HG03460 (cell line): ENCODE results near the gene AP5Z1.

Experiments
- ATAC-seq: cut with Tn5 transposase; IDR thresholded peaks from one replicate; pipeline ENCODE4 v1.9.1; 2021; ENCODE audit not compliant: unreplicated experiment

AP5Z1 gene

DNA sequence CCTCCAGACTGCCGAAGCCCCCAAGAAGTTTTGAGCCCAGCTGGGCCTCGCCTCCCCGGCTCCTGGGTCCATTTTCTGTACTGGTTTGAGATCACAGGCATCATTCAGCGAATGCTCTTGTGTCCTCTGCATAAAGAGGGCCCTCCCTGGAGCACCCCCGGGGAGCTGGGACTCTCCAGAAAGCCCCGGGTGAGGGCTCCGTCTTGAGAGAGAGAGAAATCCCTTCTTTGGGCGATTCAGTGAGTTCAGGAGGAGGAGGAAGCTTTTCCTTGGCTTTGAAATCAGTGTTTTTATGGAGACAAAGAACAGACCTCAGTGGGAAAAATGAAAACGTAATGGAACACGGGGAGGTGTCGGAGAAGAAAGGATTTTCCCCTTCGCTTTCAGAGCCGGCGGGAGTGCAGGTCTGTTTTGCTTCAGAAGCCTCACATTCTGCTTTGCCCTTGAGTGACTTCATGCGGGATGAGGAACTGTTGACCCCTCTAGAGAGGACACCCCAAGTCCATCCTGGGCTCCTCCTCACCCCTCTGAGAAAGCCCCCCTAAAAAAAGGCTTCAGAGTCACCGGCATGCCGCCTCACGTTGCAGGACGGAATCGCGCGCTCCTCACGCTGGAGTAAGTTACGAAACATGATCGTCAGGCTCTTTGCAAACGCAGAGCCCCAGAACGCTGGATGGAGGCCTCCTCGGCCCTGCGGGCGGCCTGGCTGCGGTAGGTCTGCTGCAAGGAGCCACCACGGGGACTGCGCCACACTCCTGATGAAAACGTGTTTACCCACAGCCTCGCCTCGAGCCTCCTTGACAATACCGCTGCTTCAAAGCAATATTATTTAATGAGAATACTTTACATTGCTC is 8.5 kb upstream of the AP5Z1 start:
- ATAC-seq = no peak

- ATAC-seq = no peak
Observed at GRCh38 chr7:4768597-4769569, 6.5 kb upstream of the AP5Z1 start.

DNA sequence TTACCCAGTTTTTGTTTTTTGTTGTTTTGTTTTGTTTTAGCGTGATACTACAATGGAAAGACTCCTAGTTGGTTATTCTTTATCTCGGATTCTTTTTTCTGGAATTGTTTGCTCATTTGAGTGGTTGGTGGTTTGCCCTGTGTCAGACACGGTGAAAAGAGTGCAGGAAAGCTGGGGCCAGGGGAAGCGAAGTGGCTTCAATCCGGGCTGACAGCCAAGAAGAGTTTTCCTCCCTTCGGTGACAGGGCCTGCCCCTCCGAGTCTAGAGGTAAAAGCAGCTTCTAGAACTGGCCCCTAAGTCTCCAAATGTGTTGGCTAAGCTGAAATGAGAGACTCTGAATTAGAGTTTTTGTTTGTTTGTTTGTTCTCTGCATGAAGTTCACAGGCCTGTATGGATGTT is 5.7 kb upstream of the AP5Z1 start:
- ATAC-seq = no peak

GRCh38 chr7:4770886-4771285 is 4.5 kb upstream of the AP5Z1 start:
- ATAC-seq = no peak

DNA sequence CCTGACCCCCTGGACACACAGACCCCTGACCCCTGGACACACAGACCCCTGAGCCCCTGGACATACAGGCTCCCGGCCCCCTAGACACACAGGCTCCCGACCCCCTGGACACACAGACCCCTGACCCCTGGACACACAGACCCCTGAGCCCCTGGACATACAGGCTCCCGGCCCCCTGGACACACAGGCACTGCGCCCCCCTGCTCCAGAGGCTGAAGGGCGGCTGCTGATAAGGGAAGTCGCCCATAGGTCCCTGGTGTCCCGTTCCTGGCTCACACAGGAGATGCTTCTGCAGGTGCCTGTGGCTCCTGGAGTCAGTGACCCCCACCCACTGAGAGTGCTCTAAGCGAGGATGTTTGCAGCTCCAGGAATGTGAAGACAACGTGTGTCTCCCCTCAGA is 3.7 kb upstream of the AP5Z1 start:
- no peak for ATAC-seq

DNA sequence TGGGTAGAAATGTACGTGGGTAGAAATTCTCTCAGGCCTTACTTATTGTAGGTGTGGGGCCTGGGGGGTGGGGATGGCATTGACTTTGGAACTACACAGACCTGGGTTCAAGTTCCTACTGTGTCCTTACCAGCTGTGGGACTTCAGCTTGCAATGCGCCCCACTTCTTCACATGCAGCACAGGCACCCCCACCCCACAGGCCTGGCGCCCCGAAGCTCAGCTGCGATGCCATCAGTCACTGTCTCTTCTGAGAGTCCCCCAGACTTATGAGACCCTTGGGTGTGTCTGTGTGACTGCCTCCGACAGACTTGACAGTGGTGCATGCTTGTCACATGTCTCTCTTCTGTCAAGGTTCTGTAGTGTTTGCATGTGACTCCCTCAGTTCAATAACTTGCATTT is 3.1 kb upstream of the AP5Z1 start:
- ATAC-seq = no peak

DNA sequence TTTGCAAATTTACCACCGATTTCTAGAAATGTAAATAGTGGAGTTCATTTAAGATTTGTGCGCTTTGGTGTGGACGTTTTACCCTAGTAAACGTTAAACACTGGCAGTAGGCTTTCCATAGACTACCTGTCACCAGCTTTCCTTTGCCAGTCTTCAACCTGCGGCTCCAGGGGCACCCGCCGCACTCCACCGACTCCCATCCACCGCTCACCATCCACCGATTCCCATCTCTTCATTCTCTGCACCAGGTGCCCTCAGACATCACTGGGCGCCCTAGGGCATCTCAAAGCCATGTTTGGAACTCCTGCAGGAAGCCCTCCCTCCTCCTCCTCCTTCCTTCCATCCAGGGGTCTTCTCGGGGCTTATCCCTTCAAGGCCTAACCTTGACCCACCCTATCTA is 1.4 kb upstream of the AP5Z1 start:
- no peak for ATAC-seq

DNA sequence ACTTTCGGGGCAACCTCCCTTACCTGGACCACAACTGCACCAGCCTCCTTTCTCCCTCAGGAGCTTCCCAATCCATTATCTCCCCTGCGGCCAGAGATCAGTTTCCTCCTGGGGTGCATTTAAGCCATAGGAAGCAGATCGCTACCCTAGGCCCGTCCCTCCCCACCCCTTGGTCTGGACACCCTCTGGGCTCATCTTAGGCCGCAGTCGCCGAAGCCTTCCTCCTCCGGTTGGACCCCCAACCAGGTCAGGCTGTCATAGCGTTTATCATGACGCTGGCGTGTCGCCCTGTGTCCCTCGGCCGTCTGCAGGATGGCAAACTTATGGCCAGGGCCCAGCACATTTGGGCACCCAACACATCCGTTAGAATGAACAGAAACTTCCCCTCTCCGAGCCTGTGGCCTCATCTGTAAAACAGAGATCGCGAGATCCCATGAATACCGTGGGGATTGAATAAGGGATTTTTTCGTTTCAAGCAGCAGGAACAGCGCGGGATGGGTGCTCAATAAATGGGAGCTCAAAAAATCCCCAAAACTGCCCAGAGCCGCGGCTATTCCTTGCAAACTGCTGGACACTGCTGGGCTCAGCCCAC is 669 bp upstream of the AP5Z1 start:
- ATAC-seq = peak; percentile 27

DNA sequence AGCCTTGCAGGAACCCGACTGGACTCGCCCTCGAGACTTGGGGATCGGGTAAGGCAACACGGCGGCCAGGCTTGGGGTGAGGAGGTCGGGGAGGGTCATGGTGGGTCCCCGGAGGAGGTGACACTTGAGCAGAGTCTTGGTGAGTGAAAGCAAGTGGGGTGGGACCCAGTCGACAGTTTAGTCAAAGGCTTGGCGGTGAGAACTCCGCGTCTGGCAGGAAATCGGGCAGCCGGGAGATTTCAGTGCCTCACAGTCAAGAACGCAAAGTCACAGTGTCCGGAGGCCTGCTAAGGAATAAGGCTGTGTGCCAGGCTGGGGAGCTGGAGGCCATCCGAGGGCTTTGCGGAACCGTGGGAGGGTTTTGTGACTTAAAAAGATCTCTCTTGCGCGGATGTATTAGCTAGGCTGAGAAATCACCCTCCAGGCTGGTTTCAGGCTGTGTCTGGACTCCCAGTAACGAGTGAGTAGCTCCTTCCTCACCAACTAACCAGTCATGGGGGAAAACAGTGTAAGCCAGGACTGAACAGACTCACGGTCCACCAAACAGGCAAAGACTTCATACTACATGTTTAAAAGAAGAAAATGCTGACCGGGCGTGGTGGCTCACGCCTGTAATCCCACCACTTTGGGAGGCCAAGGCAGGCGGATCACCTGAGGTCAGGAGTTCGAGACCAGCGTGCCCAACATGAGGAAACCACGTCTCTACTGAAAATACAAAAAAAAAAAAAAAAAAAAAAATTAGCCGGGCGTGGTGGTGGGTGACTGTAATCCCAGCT is 613 bp downstream of the AP5Z1 start:
- peak; percentile 4 for ATAC-seq

DNA sequence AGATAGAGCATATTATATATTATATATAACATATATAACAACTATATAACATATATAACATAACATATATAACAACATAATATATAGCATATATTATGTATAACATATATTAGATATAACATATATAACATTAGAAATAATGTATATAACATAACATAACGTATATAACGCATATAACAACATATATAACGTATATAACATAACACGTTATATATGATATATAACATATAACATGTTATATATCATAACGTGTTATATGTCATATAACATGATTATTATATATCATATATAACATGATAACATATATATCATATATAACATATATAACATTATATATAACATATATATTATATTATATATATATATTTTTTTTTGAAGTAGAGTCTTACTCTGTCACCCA is 3.7 kb downstream of the AP5Z1 start:
- no peak for ATAC-seq

DNA sequence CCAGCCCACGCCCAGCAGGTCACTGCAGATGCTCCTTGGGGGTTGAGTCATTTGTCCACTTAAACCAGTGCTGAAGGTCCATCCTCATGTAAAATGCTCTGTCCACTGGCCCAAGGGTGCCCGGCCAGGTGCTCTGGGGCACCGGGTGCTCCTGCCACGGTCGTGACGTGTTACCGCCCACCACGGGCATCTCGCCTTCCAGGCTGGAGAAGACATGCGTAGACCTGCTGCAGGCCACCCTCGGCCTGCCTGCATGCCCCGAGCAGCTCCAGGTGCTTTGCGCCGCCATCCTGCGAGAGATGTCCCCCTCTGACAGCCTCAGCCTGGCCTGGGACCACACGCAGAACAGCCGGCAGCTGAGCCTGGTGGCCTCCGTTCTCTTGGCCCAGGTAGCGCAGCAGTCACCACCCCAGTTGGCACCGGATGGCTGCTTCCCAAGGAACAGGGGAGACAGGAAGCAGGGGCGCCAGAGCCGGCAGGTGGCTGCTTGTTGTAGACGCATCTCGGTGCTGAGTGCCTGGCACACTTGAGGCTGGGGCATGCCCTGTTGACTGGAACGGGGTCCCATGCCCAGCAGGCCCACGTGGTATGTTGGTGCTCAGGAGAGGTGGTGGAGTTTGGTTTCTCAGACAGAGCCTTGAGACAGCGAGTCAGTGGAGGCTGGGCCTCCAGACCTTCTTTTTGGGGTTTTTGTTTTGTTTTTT is 6.1 kb downstream of the AP5Z1 start:
- ATAC-seq = no peak

DNA sequence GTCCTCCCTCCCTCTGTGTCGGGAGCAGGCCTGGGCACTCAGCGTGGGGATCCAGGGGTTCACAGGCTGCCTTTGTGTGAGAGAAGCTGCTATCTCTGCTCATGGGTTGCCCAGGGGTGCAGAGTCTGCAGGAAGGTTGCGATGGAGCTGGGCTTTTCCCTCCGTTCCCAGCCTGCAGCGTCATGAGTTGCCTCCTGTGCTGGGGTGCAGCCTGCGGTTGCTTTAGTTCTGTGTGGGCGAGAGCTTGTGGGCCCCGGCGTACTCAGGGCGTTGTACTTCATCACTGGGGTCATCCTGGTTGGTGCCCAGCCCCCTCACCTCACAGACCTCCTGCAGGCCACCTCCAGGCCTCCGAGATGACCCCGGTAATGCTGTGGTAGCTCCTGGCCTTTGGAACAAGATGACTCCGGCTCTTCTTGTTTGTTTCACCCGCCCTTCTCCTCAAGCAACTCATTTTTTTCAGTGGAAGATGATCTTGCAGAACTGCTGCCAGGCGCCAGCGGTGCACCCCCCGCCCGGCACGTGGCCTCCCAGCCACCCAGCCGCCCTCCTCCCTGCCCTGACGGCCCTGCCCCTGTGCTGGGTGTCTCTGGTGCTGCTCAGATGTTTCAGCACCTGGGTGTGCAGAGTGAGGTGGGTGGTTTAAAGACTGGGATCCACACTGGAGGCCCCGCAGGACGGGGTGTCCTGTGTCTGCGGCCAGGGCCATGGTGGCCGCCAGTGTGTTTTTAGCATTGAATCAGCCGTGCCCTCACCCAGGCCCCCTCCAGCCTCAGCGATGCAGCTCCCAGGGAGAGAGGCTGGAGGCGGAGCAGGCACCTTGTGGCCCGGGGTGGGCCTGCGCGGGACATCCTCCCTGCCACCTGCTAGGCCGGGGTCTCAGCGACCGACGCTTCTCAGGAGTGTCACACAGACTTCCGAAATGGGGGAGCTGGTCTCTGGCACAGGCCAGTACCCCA is 7.2 kb downstream of the AP5Z1 start:
- ATAC-seq = no peak

DNA sequence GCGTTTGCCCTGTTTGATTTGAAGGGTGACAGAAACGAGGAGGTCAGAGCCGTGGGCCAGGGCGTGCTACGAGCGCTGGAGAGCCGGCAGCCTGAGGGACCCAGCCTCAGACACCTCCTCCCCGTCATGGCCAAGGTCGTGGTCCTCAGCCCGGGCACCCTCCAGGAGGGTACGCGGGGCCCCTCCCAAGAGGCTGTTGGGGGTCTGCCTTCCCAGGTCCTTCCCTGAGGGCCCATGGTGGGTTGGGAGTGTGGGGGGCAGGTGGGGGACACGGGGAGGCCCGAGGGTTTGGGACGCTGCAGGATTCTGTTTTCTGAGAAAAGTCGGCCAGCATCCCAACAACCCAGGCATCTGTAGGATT is 7.8 kb downstream of the AP5Z1 start:
- ATAC-seq = no peak

GRCh38 chr7:4783762-4784351 is 8.4 kb downstream of the AP5Z1 start:
- no peak for ATAC-seq

- ATAC-seq = no peak
Observed at GRCh38 chr7:4784799-4785198, 9.4 kb downstream of the AP5Z1 start.

DNA sequence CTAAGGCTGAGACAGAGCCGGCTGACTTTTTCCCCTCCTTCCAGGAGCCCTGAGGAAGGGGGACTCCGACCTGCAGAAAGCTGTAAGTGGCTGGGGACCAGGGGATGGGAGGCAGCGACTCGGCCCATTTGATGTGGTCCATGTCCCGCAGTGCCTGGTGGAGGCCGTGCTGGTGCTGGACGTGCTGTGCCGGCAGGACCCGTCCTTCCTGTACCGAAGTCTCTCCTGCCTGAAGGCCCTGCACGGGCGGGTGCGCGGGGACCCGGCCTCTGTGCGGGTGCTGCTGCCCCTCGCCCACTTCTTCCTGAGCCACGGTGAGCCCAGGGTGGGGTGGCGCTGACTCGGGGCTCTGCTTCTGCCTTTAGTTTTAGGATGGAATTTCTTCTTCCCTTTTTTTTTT is 9.9 kb downstream of the AP5Z1 start:
- ATAC-seq = no peak

- no peak for ATAC-seq
Observed at GRCh38 chr7:4786015-4786414, 10.6 kb downstream of the AP5Z1 start.

DNA sequence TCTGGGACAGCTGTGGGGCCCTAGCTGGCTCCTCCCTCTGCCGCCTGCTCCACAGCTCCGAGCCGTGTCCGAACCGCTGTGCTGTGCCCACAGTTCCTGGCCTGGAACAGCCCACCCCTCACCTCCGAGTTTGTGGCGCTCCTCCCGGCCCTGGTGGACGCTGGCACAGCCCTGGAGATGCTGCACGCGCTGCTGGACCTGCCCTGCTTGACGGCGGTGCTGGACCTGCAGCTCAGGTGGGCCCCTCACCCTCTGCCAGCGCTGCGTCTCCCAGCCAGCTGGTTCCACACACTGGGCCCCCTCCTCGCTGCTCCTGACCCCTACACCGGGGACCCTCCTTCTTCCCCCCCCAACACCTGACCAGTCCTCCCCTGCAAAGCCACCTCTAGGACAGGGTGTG is 12.1 kb downstream of the AP5Z1 start:
- ATAC-seq = no peak
